IMR-90 (cell line): Measurements from ENCODE around the gene PGF. TPM values are rescaled to one million over a fixed set of nuclear protein-coding genes. Genes with fewer than 3 reads are reported as not detected.

ENCODE experiments used
- ATAC-seq: fragments of 200-7000 bp; cut with Tn5 transposase; 2 replicates; pipeline ENCODE4 v1.9.1; 2020; ENCODE audit warnings: low read depth, mild to moderate bottlenecking, moderate library complexity
- BruUV-seq: library from RNA; stranded (reverse); fragments of 400-500 nt; replicated peaks from 2 replicates; lab custom pipeline; 2021; lab: Mats Ljungman, UMichigan
- CTCF ChIA-PET: fragments of 300-600 bp; formaldehyde crosslinking; extraction: SDS; loops from one replicate; lab custom pipeline; 2021; ENCODE audit warnings: antibody characterized with exemption; lab: Yijun Ruan, JAX
- POLR2A ChIA-PET: fragments of 300-600 bp; sonication (Branson Sonifier 250); formaldehyde crosslinking; loops from one replicate; lab custom pipeline; 2022; ENCODE audit warnings: antibody characterized with exemption; ENCODE audit not compliant: unreplicated experiment; lab: Charles Lee
- DNase-seq: peaks from one replicate; pipeline ENCODE4 v3.0.0; 2013
- H2AFZ ChIP-seq: replicated peaks from 2 replicates; pipeline ENCODE3; 2013; ENCODE audit warnings: low read length, mild to moderate bottlenecking; ENCODE audit not compliant: poor library complexity
- H2AK5ac ChIP-seq: 2 replicates; pipeline ENCODE4 v1.6.1; 2013; ENCODE audit warnings: low read depth, low read length, inconsistent platforms
- H2AK9ac ChIP-seq: replicated peaks from 2 replicates; pipeline ENCODE3; 2013; ENCODE audit warnings: mild to moderate bottlenecking, low read depth, low read length, moderate library complexity; ENCODE audit not compliant: poor library complexity
- H2BK120ac ChIP-seq: 2 replicates; pipeline ENCODE4 v1.6.1; 2013; ENCODE audit warnings: low read depth, low read length, inconsistent platforms
- H2BK15ac ChIP-seq: 3 replicates; pipeline ENCODE4 v1.6.1; 2013; ENCODE audit warnings: low read depth, low read length, inconsistent platforms
- H2BK20ac ChIP-seq: 2 replicates; pipeline ENCODE4 v1.6.1; 2013; ENCODE audit warnings: low read depth, mild to moderate bottlenecking, inconsistent platforms, low read length, moderate library complexity
- H2BK5ac ChIP-seq: 2 replicates; pipeline ENCODE4 v1.6.1; 2013; ENCODE audit warnings: mild to moderate bottlenecking, low read depth, low read length, inconsistent platforms; ENCODE audit not compliant: poor library complexity, severe bottlenecking
- H3K14ac ChIP-seq: replicated peaks from 2 replicates; pipeline ENCODE4 v1.6.1; 2013; ENCODE audit warnings: low read depth, low read length, inconsistent platforms
- H3K18ac ChIP-seq: 2 replicates; pipeline ENCODE4 v1.6.1; 2013; ENCODE audit warnings: low read depth, low read length, control low read depth
- H3K23ac ChIP-seq: 2 replicates; pipeline ENCODE4 v1.6.1; 2013; ENCODE audit warnings: low read depth, low read length, inconsistent platforms
- H3K27ac ChIP-seq: 2 replicates; pipeline ENCODE4 v1.5.1; 2013; ENCODE audit warnings: mild to moderate bottlenecking, control low read depth, low read length; ENCODE audit not compliant: insufficient read depth
- H3K27me3 ChIP-seq: 2 replicates; pipeline ENCODE4 v1.6.1; 2013; ENCODE audit warnings: low read length; ENCODE audit not compliant: control insufficient read depth, insufficient read depth
- H3K36me3 ChIP-seq: 2 replicates; pipeline ENCODE4 v1.6.1; 2013; ENCODE audit warnings: low read length, mixed read lengths; ENCODE audit not compliant: control insufficient read depth, insufficient read depth
- H3K4ac ChIP-seq: 2 replicates; pipeline ENCODE4 v1.6.1; 2013; ENCODE audit warnings: low read depth, low read length, inconsistent platforms
- H3K4me1 ChIP-seq: 2 replicates; pipeline ENCODE4 v1.6.1; 2013; ENCODE audit warnings: low read length, mixed read lengths; ENCODE audit not compliant: control insufficient read depth, insufficient read depth
- H3K4me2 ChIP-seq: 2 replicates; pipeline ENCODE4 v1.6.1; 2013; ENCODE audit warnings: low read depth, mild to moderate bottlenecking, control low read depth, low read length, moderate library complexity
- H3K4me3 ChIP-seq: 2 replicates; pipeline ENCODE4 v1.5.1; 2013; ENCODE audit warnings: low read depth, mild to moderate bottlenecking, control low read depth, low read length, moderate library complexity; ENCODE audit not compliant: insufficient read depth
- H3K56ac ChIP-seq: 2 replicates; pipeline ENCODE4 v1.6.1; 2013; ENCODE audit warnings: low read length, inconsistent platforms; ENCODE audit not compliant: insufficient read depth; ENCODE audit errors: extremely low read depth
- H3K79me1 ChIP-seq, 2 experiments: 2 replicates each; pipeline ENCODE4 v1.6.1; 2013; ENCODE audit warnings: low read length in 2 of 2, inconsistent platforms in 1 of 2, low read depth in 1 of 2
- H3K9ac ChIP-seq: 2 replicates; pipeline ENCODE4 v1.6.1; 2013; ENCODE audit warnings: low read depth, low read length, control low read depth
- H3K9me1 ChIP-seq: 2 replicates; pipeline ENCODE4 v1.6.1; 2013; ENCODE audit warnings: low read length, inconsistent platforms; ENCODE audit not compliant: insufficient read depth
- H3K9me3 ChIP-seq: 2 replicates; pipeline ENCODE4 v1.6.1; 2013; ENCODE audit warnings: low read length; ENCODE audit not compliant: control insufficient read depth, insufficient read depth
- H4K20me1 ChIP-seq: 2 replicates; pipeline ENCODE4 v1.6.1; 2013; ENCODE audit warnings: low read length, inconsistent platforms; ENCODE audit not compliant: insufficient read depth
- H4K5ac ChIP-seq: 2 replicates; pipeline ENCODE4 v1.6.1; 2013; ENCODE audit warnings: mild to moderate bottlenecking, low read depth, low read length, control low read depth
- H4K8ac ChIP-seq, 2 experiments: 2 replicates each; pipeline ENCODE4 v1.6.1; 2013; ENCODE audit warnings: low read depth in 2 of 2, low read length in 2 of 2, control low read depth in 1 of 2, inconsistent platforms in 1 of 2
- H4K91ac ChIP-seq: 2 replicates; pipeline ENCODE4 v1.6.1; 2013; ENCODE audit warnings: low read depth, low read length, inconsistent platforms; ENCODE audit not compliant: insufficient read depth
- BHLHE40 ChIP-seq: fragments of 150-350 bp; IDR thresholded peaks from 2 replicates; pipeline ENCODE4 v1.6.1; 2016; ENCODE audit warnings: mild to moderate bottlenecking, low read depth, low read length
- CHD1 ChIP-seq: IDR thresholded peaks from 2 replicates; pipeline ENCODE4 v1.6.1; 2012; ENCODE audit warnings: low read depth, low read length, improper control_type of control experiment
- MAFK ChIP-seq: IDR thresholded peaks from 2 replicates; pipeline ENCODE4 v1.6.1; 2012; ENCODE audit warnings: low read depth, low read length, improper control_type of control experiment
- MAZ ChIP-seq: IDR thresholded peaks from 2 replicates; pipeline ENCODE4 v1.6.1; 2012; ENCODE audit warnings: low read depth, mild to moderate bottlenecking, low read length, improper control_type of control experiment, moderate library complexity, borderline replicate concordance
- MXI1 ChIP-seq: IDR thresholded peaks from 2 replicates; pipeline ENCODE4 v1.6.1; 2012; ENCODE audit warnings: low read depth, mild to moderate bottlenecking, low read length, moderate library complexity, borderline replicate concordance
- RAD21 ChIP-seq: IDR thresholded peaks from 2 replicates; pipeline ENCODE4 v1.6.1; 2012; ENCODE audit warnings: low read length, improper control_type of control experiment
- RCOR1 ChIP-seq: IDR thresholded peaks from 2 replicates; pipeline ENCODE4 v1.6.1; 2012; ENCODE audit warnings: mild to moderate bottlenecking, low read length, improper control_type of control experiment; ENCODE audit not compliant: insufficient replicate concordance
- RFX5 ChIP-seq: IDR thresholded peaks from 2 replicates; pipeline ENCODE4 v1.8.0; 2012; ENCODE audit warnings: low read depth, mild to moderate bottlenecking, low read length, moderate library complexity
- WGBS, 2 experiments: methylation state at CpG; one replicate each; pipeline versions ENCODE4 v1.1.5 to v1.1.7; 2013; ENCODE audit warnings: missing lambda C conversion rate in 2 of 2; ENCODE audit not compliant: insufficient read length in 1 of 2; ENCODE audit errors: extremely low coverage in 2 of 2; 5-methylcytosine and 5-hydroxymethylcytosine counted together
- dilution Hi-C: fragments of 300-500 bp; cut with HindIII; formaldehyde crosslinking; loops from one replicate; pipeline ENCODE4 v1.14.3; 2018; ENCODE audit warnings: low sequenced_read_pairs; ENCODE audit not compliant: unreplicated experiment
- in situ Hi-C: fragments of 300-500 bp; cut with MboI; formaldehyde crosslinking; loops from 3 replicates; pipeline ENCODE4 v1.14.3; 2019; ENCODE audit warnings: low sequenced_read_pairs, inconsistent platforms, mixed read lengths
- intact Hi-C: fragments of 100-400 bp; cut with micrococcal nuclease; formaldehyde crosslinking; loops from 2 replicates; pipeline ENCODE4 v1.10.0; 2022
- polyA plus RNA-seq, 3 experiments: library from polyadenylated mRNA; depleted of rRNA; stranded (reverse); fragments of >200 nt; gene quantifications; 2 replicates each; pipeline ENCODE4 v1.2.3, GENCODE V29; 2012; ENCODE audit warnings: low replicate concordance in 1 of 3
- total RNA-seq: library from RNA; depleted of rRNA; stranded (reverse); fragments of >200 nt; gene quantifications from 2 replicates; pipeline ENCODE4 v1.2.3, GENCODE V29; 2012
- TF ChIP-seq, protein P1 (sequence below): conservative IDR thresholded peaks from 2 replicates; pipeline ENCODE4 v1.5.1; 2012; ENCODE audit warnings: mild to moderate bottlenecking, low read depth, low read length, improper control_type of control experiment
- TF ChIP-seq, protein P2 (sequence below): fragments of 150-350 bp; IDR thresholded peaks from 2 replicates; pipeline ENCODE4 v1.6.1; 2016; ENCODE audit warnings: low read depth, mild to moderate bottlenecking, low read length, moderate library complexity, borderline replicate concordance

The PGF gene
- total and polyA plus RNA-seq, 2 of the 4 experiments (the other 2 are of a cell fraction), result 0.36 to 0.39 TPM

DNA sequence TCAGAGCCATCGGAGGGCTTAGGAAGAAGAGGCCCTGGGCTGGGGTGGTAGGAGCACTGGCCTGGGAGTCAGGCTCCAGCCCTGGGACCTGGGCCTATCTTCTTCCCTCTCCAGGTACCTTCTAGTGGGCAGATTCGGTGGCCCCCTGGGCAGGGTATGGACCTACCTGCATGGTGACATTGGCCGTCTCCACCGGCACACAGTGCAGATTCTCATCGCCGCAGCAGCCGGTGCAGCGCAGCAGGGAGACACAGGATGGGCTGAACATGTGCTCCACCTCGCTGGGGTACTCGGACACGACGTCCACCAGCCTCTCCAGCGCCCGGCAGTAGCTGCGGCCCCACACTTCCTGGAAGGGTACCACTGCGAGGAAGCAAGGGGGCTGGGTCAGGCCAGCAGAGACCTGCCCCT lies 6.2 kb downstream of the PGF start:
- Histone ChIP-seq H3K9me3 (no peaks in the 10 kb centered on the region), H3K9ac (no peak overlapping the region), H3K79me1 (no peaks in the 10 kb centered on the region), H2AK5ac (no peak overlapping the region), H4K20me1 (no peaks in the 10 kb centered on the region), H3K27ac (no peak overlapping the region), H3K36me3 (no peaks in the 10 kb centered on the region), H2BK120ac (no peak overlapping the region), H3K56ac (no peak overlapping the region), H3K4me2 (no peak overlapping the region), H3K18ac (no peak overlapping the region), H3K9me1 (0 out of 2 replicates have a peak, but pooled peaks cover 6% of the 10 kb centered on the region), H2BK20ac (no peak overlapping the region), H3K4me1 (peaks cover 9% of the 10 kb centered on the region; the same call in 1 of the 2 replicates), H4K5ac (no peak overlapping the region), H3K4me3 (no peak overlapping the region), H3K14ac (no peak overlapping the region), H4K91ac (no peak overlapping the region), H2BK5ac (no peak overlapping the region), H3K27me3 (no peaks in the 10 kb centered on the region), H2AFZ (peak overlapping the region; percentile 33), H4K8ac (no peak overlapping the region), H3K23ac (no peak overlapping the region), H3K4ac (no peak overlapping the region), H2BK15ac (no peak overlapping the region), H2AK9ac (no peak overlapping the region)
- ATAC-seq (no peak), DNase-seq (no peak)
- intact Hi-C loops (loop anchor here (10.0 kb wide), 1 partner anchor 346 kb away; no protein-coding TSS in a partner anchor), dilution Hi-C loops (no loop called here), in situ Hi-C loops (no loop called here)
- 94% methylated on average over 14 of the region's 16 CpGs; no CpG with 5 or more reads in 1 of the 2 experiments for WGBS, 2 experiments
- POLR2A ChIA-PET, result no interaction called here
- CTCF ChIA-PET, result no interaction called here
- BruUV-seq, result no TSS peak
- TF ChIP-seq MAFK (no peak), RCOR1 (no peak), MXI1 (no peak), MAZ (no peak), BHLHE40 (no peak), RAD21 (no peak), CHD1 (no peak), RFX5 (no peak)
- TF ChIP-seq, protein P1, sequence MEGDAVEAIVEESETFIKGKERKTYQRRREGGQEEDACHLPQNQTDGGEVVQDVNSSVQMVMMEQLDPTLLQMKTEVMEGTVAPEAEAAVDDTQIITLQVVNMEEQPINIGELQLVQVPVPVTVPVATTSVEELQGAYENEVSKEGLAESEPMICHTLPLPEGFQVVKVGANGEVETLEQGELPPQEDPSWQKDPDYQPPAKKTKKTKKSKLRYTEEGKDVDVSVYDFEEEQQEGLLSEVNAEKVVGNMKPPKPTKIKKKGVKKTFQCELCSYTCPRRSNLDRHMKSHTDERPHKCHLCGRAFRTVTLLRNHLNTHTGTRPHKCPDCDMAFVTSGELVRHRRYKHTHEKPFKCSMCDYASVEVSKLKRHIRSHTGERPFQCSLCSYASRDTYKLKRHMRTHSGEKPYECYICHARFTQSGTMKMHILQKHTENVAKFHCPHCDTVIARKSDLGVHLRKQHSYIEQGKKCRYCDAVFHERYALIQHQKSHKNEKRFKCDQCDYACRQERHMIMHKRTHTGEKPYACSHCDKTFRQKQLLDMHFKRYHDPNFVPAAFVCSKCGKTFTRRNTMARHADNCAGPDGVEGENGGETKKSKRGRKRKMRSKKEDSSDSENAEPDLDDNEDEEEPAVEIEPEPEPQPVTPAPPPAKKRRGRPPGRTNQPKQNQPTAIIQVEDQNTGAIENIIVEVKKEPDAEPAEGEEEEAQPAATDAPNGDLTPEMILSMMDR, result no peak
- TF ChIP-seq, protein P2, sequence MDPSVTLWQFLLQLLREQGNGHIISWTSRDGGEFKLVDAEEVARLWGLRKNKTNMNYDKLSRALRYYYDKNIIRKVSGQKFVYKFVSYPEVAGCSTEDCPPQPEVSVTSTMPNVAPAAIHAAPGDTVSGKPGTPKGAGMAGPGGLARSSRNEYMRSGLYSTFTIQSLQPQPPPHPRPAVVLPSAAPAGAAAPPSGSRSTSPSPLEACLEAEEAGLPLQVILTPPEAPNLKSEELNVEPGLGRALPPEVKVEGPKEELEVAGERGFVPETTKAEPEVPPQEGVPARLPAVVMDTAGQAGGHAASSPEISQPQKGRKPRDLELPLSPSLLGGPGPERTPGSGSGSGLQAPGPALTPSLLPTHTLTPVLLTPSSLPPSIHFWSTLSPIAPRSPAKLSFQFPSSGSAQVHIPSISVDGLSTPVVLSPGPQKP, result no peak
